GM12878 (cell line): Measurements from ENCODE around the gene MDC1. TPM values are rescaled to one million over a fixed set of nuclear protein-coding genes. Genes with fewer than 3 reads are reported as not detected.

ENCODE experiments used
- ATF3 ChIP-seq: IDR thresholded peaks from 2 replicates; pipeline ENCODE4 v1.6.1; 2011; ENCODE audit warnings: low read depth, mild to moderate bottlenecking, low read length, moderate library complexity, borderline replicate concordance; ENCODE audit errors: extremely low read depth
- CREM ChIP-seq: IDR thresholded peaks from 2 replicates; pipeline ENCODE4 v1.6.1; 2014; ENCODE audit warnings: antibody characterized with exemption, low read depth
- ELK1 ChIP-seq: IDR thresholded peaks from 2 replicates; pipeline ENCODE4 v1.6.1; 2012; ENCODE audit warnings: low read depth, low read length, improper control_type of control experiment
- MAX ChIP-seq: IDR thresholded peaks from 2 replicates; pipeline ENCODE4 v1.6.1; 2012; ENCODE audit warnings: low read depth, low read length, improper control_type of control experiment
- MYB ChIP-seq: fragments of 150-350 bp; IDR thresholded peaks from 2 replicates; pipeline ENCODE4 v1.6.1; 2014; ENCODE audit warnings: mild to moderate bottlenecking, low read depth, low read length, borderline replicate concordance
- NFIC ChIP-seq: IDR thresholded peaks from 2 replicates; pipeline ENCODE4 v1.6.1; 2012; ENCODE audit warnings: low read depth, mild to moderate bottlenecking, inconsistent platforms, low read length, moderate library complexity
- PKNOX1 ChIP-seq: fragments of 450-650 bp; IDR thresholded peaks from 2 replicates; pipeline ENCODE4 v1.6.1; 2016; ENCODE audit warnings: mild to moderate bottlenecking
- RAD21 ChIP-seq: IDR thresholded peaks from 2 replicates; pipeline ENCODE4 v1.6.1; 2011; ENCODE audit warnings: mild to moderate bottlenecking, low read depth, low read length, moderate library complexity; ENCODE audit not compliant: insufficient read depth
- RUNX3 ChIP-seq: IDR thresholded peaks from 2 replicates; pipeline ENCODE4 v1.6.1; 2012; ENCODE audit warnings: low read length, inconsistent platforms
- SMC3 ChIP-seq: IDR thresholded peaks from 2 replicates; pipeline ENCODE4 v1.6.1; 2011; ENCODE audit warnings: low read length, improper control_type of control experiment, borderline replicate concordance
- SP1 ChIP-seq: IDR thresholded peaks from one replicate; pipeline ENCODE4 v1.6.1; 2011; ENCODE audit warnings: low read depth, low read length
- SREBF1 ChIP-seq: IDR thresholded peaks from 2 replicates; pipeline ENCODE4 v1.6.1; 2012; ENCODE audit warnings: mild to moderate bottlenecking, low read length
- SRF ChIP-seq, 2 experiments: IDR thresholded peaks; 2 replicates each; pipeline ENCODE4 v1.6.1; 2011; ENCODE audit warnings: low read depth in 2 of 2, low read length in 2 of 2, mild to moderate bottlenecking in 1 of 2, moderate library complexity in 1 of 2
- TBL1XR1 ChIP-seq: IDR thresholded peaks from 2 replicates; pipeline ENCODE4 v1.6.1; 2012; ENCODE audit warnings: low read depth, low read length, improper control_type of control experiment
- TCF12 ChIP-seq: IDR thresholded peaks from 2 replicates; pipeline ENCODE4 v1.6.1; 2011; ENCODE audit warnings: low read depth, mild to moderate bottlenecking, low read length
- TCF7 ChIP-seq: IDR thresholded peaks from 2 replicates; pipeline ENCODE4 v1.6.1; 2014; ENCODE audit warnings: antibody characterized with exemption, borderline replicate concordance
- USF1 ChIP-seq: IDR thresholded peaks from 2 replicates; pipeline ENCODE4 v1.6.1; 2011; ENCODE audit warnings: borderline replicate concordance, low read depth, mild to moderate bottlenecking, moderate library complexity, mixed read lengths, low read length; ENCODE audit not compliant: insufficient read depth; ENCODE audit errors: extremely low read length
- YY1 ChIP-seq: IDR thresholded peaks from 2 replicates; pipeline ENCODE4 v1.6.1; 2011; ENCODE audit warnings: low read depth, mild to moderate bottlenecking, low read length
- ZBTB4 ChIP-seq: fragments of 450-650 bp; formaldehyde crosslinking; IDR thresholded peaks from 2 replicates; pipeline ENCODE4 v1.4.0; 2022; ENCODE audit warnings: mild to moderate bottlenecking, moderate library complexity
- polyA plus RNA-seq, 11 experiments: library from polyadenylated mRNA; depleted of rRNA in 4 of 11; unstranded in 6 of 11; stranded (reverse) in 5 of 11; fragments of >200 nt; fragmentation: Nextera tagmentation in 4 of 11; fragmentation: Illumina TruSeq in 1 of 11; extraction: Ambion mirVana in 4 of 11; extraction: Trizol in 1 of 11; gene quantifications; 1 replicate in 1 of 11; 2 replicates in 10 of 11; pipeline versions ENCODE4 v1.2.1 to v1.2.3, GENCODE V29; 2011 to 2016; ENCODE audit warnings: inconsistent platforms in 2 of 11, missing spikeins in 2 of 11, low read depth in 1 of 11
- total RNA-seq, 4 experiments: library from RNA; depleted of rRNA in 3 of 4; stranded (reverse); fragments of >200 nt in 3 of 4; fragmentation: Illumina TruSeq in 1 of 4; extraction: Trizol in 1 of 4; gene quantifications; 2 replicates each; pipeline versions ENCODE4 v1.2.1 to v1.2.3, GENCODE V29; 2013 to 2021

Gene MDC1
- total and polyA plus RNA-seq, 10 of the 15 experiments (the other 5 are each of a cell fraction or from before 2014, with no cell fraction given), result 5.1 to 62.5 (median 22.4) TPM

- TF ChIP-seq ZBTB4 (CRISPR knock-in tag) (no peak), TBL1XR1 (no peak), ELK1 (no peak), CREM (no peak), SREBF1 (no peak), TCF12 (no peak; the same call in 1 of the 2 replicates), ATF3 (no peak), SP1 (no peak), TCF7 (no peak), PKNOX1 (no peak), SRF (IDR thresholded peaks at IDR 0.05; ENCODE audit: low read depth in 2 of 2, low read length in 2 of 2) (no peak), MAX (no peak), SMC3 (0 out of 2 replicates have a peak, but pooled peaks have one; percentile 1), YY1 (peak; percentile 21), RUNX3 (no peak), NFIC (no peak), MYB (no peak), USF1 (no peak), RAD21 (no peak)
These were observed 30.8 kb downstream of the MDC1 start, which contains the start of gene PPP1R18 (continued) for GRCh38 chr6:30686009-30686907.
